CD4-positive, CD25-positive, alpha-beta regulatory T cell (primary cell): ENCODE results near the gene COLQ. TPM values are rescaled to one million over a fixed set of nuclear protein-coding genes. Genes with fewer than 3 reads are reported as not detected.
A peak's percentile ranks its signal among the peaks of the same experiment; 100 is the strongest.

Source experiments
- ATAC-seq, 2 donors: fragments of 150-1000 bp; cut with Tn5 transposase; one replicate each; pipeline ENCODE4 v1.10.0; 2021; ENCODE audit warnings: low read depth in 2 of 2, moderate number of reproducible peaks in 2 of 2, moderate library complexity in 1 of 2
- DNase-seq, 3 donors: peaks; one replicate each; pipeline versions ENCODE4 v3.0.0 to v3.0.0-alpha.2; 2012 to 2022; ENCODE audit warnings: mixed read lengths in 1 of 3
- H3K27ac ChIP-seq: one replicate; pipeline ENCODE4 v1.7.0; 2013; ENCODE audit warnings: mild to moderate bottlenecking, low read length; ENCODE audit not compliant: insufficient read depth, poor library complexity, severe bottlenecking
- H3K27me3 ChIP-seq: one replicate; pipeline ENCODE4 v1.7.0; 2013; ENCODE audit warnings: low read length; ENCODE audit not compliant: control insufficient read depth, insufficient read depth
- H3K36me3 ChIP-seq: one replicate; pipeline ENCODE4 v1.7.0; 2013; ENCODE audit warnings: mild to moderate bottlenecking, low read length, moderate library complexity; ENCODE audit not compliant: control insufficient read depth, insufficient read depth
- H3K4me1 ChIP-seq: 2 replicates; pipeline ENCODE4 v1.7.0; 2013; ENCODE audit warnings: mild to moderate bottlenecking, low read length; ENCODE audit not compliant: insufficient read depth, control insufficient read depth, poor library complexity, severe bottlenecking
- H3K4me3 ChIP-seq: one replicate; pipeline ENCODE4 v1.7.0; 2013; ENCODE audit warnings: low read depth, mild to moderate bottlenecking, low read length, moderate library complexity
- H3K9me3 ChIP-seq, 2 experiments: 1 replicate in 1 of 2; 2 replicates in 1 of 2; pipeline ENCODE4 v1.7.0; 2013; ENCODE audit warnings: low read length in 2 of 2, mild to moderate bottlenecking in 1 of 2, moderate library complexity in 1 of 2; ENCODE audit not compliant: control insufficient read depth in 2 of 2
- H3K27ac Mint-ChIP-seq, 3 donors: one replicate each; pipeline ENCODE4 v1.8.0; 2020 to 2022; ENCODE audit warnings: mild to moderate bottlenecking in 3 of 3, mixed read lengths in 3 of 3, moderate library complexity in 2 of 3
- H3K27me3 Mint-ChIP-seq: one replicate; pipeline ENCODE4 v1.8.0; 2022; ENCODE audit warnings: mild to moderate bottlenecking, mixed read lengths
- H3K36me3 Mint-ChIP-seq: one replicate; pipeline ENCODE4 v1.8.0; 2020; ENCODE audit warnings: mixed read lengths
- H3K4me1 Mint-ChIP-seq, 4 donors: one replicate each; pipeline ENCODE4 v1.8.0; 2020 to 2022; ENCODE audit warnings: mixed read lengths in 4 of 4, mild to moderate bottlenecking in 1 of 4
- H3K4me3 Mint-ChIP-seq, 4 donors: one replicate each; pipeline ENCODE4 v1.8.0; 2020 to 2022; ENCODE audit warnings: mild to moderate bottlenecking in 4 of 4, mixed read lengths in 4 of 4, moderate library complexity in 3 of 4
- H3K9me3 Mint-ChIP-seq, 7 donors: one replicate each; pipeline ENCODE4 v1.8.0; 2020 to 2022; ENCODE audit warnings: mixed read lengths in 7 of 7, mild to moderate bottlenecking in 3 of 7, moderate library complexity in 2 of 7
- polyA plus RNA-seq, 4 donors: library from polyadenylated mRNA; unstranded; fragments of 300-500 nt; fragmentation: Illumina TruSeq; gene quantifications; one replicate each; pipeline ENCODE4 v1.2.3, GENCODE V29; 2021
- total RNA-seq: library from RNA; stranded (reverse); gene quantifications from one replicate; pipeline ENCODE4 v1.2.3, GENCODE V29; 2022

COLQ gene
- total and polyA plus RNA-seq, 5 donors from 2014 or later = 0.60 to 5.1 (median 1.0) TPM

GRCh38 chr3:15403495-15403894 lies 118.0 kb downstream of the COLQ start:
- Mint-ChIP-seq H3K4me1 (peaks cover 7 to 23% (median 13%) of the 10 kb centered on the region in 4 donors), H3K27ac (no peak overlapping the region), H3K36me3 (peaks cover 4% of the 10 kb centered on the region), H3K4me3 (no peak overlapping the region), H3K9me3 (no peaks in the 10 kb centered on the region), H3K27me3 (no peaks in the 10 kb centered on the region)
- no peaks in the 10 kb centered on the region for H3K27me3 ChIP-seq
- H3K36me3 ChIP-seq = no peaks in the 10 kb centered on the region
- H3K27ac ChIP-seq = no peak overlapping the region
- no peaks in the 10 kb centered on the region for H3K9me3 ChIP-seq
- H3K4me3 ChIP-seq = no peak overlapping the region
- no peak for ATAC-seq
- H3K4me1 ChIP-seq = peaks cover 6% of the 10 kb centered on the region
- no peak for DNase-seq

GRCh38 chr3:15401936-15402335 lies 119.6 kb downstream of the COLQ start:
- no peaks in the 10 kb centered on the region for H3K27me3 ChIP-seq
- no peak overlapping the region for H3K4me3 ChIP-seq
- DNase-seq = no peak
- H3K9me3 Mint-ChIP-seq = no peaks in the 10 kb centered on the region
- no peaks in the 10 kb centered on the region for H3K36me3 Mint-ChIP-seq
- peaks cover 7 to 23% (median 14%) of the 10 kb centered on the region in 4 donors for H3K4me1 Mint-ChIP-seq
- no peaks in the 10 kb centered on the region for H3K27me3 Mint-ChIP-seq
- no peak for ATAC-seq
- no peak overlapping the region for H3K4me3 Mint-ChIP-seq
- H3K9me3 ChIP-seq = no peaks in the 10 kb centered on the region
- no peak overlapping the region for H3K27ac ChIP-seq
- H3K36me3 ChIP-seq = no peaks in the 10 kb centered on the region
- H3K4me1 ChIP-seq = peaks cover 6% of the 10 kb centered on the region
- peak overlapping the region in 1 of 3 donors; percentile 22 for H3K27ac Mint-ChIP-seq

Other genes with a start within 250 kb of the COLQ start
- 68.6 TPM for gene SH3BP5, start 189.1 kb downstream of the COLQ start, total RNA-seq
- gene SH3BP5, start 189.1 kb downstream of the COLQ start, polyA plus RNA-seq = 10 to 100 TPM; 24.7 to 40.1 (median 31.6) TPM
- 9.4 TPM for gene METTL6, start 94.2 kb downstream of the COLQ start, total RNA-seq
- 10 to 100 TPM; 10.9 to 18.0 (median 16.1) TPM for gene METTL6, start 94.2 kb downstream of the COLQ start, polyA plus RNA-seq
- 27.9 TPM for gene EAF1, start 94.1 kb downstream of the COLQ start, total RNA-seq
- 10 to 100 TPM in 2 of 4 donors, 1 to 10 TPM in 2; 7.9 to 10.7 (median 9.7) TPM for gene EAF1, start 94.1 kb downstream of the COLQ start, polyA plus RNA-seq
- gene HACL1, start 79.9 kb upstream of the COLQ start, total RNA-seq = 35.8 TPM
- gene HACL1, start 79.9 kb upstream of the COLQ start, polyA plus RNA-seq = 10 to 100 TPM; 35.8 to 44.8 (median 39.1) TPM
- gene BTD, start 80.0 kb upstream of the COLQ start, total RNA-seq = 22.7 TPM
- 10 to 100 TPM; 27.6 to 35.8 (median 33.4) TPM for gene BTD, start 80.0 kb upstream of the COLQ start, polyA plus RNA-seq